ENCODE results near the gene DHX57. TPM values are rescaled to one million over a fixed set of nuclear protein-coding genes. Genes with fewer than 3 reads are reported as not detected.

The DHX57 gene
- total RNA-seq (ENCODE audit: insufficient read depth, low replicate concordance) = 31.1 TPM

GRCh38 chr2:38875576-38876367 lies at the start of gene DHX57, which contains the start of gene MORN2:
Gene DHX57 (minus strand): TSS chr2:38875934. CDS start chr2:38868405, 7,529 bp downstream.
Gene MORN2 (plus strand): TSS chr2:38875976.
- peak; percentile 92 for DNase-seq (ENCODE audit: low spot score)

- no peak for DNase-seq (ENCODE audit: low spot score)
Measured at GRCh38 chr2:38922902-38923301, 47.2 kb upstream of the DHX57 start.

GRCh38 chr2:38922389-38922788 lies 46.7 kb upstream of the DHX57 start:
- no peak for DNase-seq (ENCODE audit: low spot score)

- DNase-seq (ENCODE audit: low spot score) = no peak
Measured at GRCh38 chr2:38912619-38913018, 36.9 kb upstream of the DHX57 start.

- DNase-seq (ENCODE audit: low spot score) = no peak
Measured at GRCh38 chr2:38911191-38911590, 35.5 kb upstream of the DHX57 start.

- no peak for DNase-seq (ENCODE audit: low spot score)
Measured at GRCh38 chr2:38909872-38910271, 34.1 kb upstream of the DHX57 start.

GRCh38 chr2:38907743-38908562 lies 32.2 kb upstream of the DHX57 start:
- DNase-seq (ENCODE audit: low spot score) = peak; percentile 75

- no peak for DNase-seq (ENCODE audit: low spot score)
Measured at GRCh38 chr2:38907242-38907641, 31.5 kb upstream of the DHX57 start.

- no peak for DNase-seq (ENCODE audit: low spot score)
Measured at GRCh38 chr2:38905251-38905650, 29.5 kb upstream of the DHX57 start.

- DNase-seq (ENCODE audit: low spot score) = no peak
Measured at GRCh38 chr2:38900726-38901125, 25.0 kb upstream of the DHX57 start.

- no peak for DNase-seq (ENCODE audit: low spot score)
Measured at GRCh38 chr2:38898256-38898655, 22.5 kb upstream of the DHX57 start.

GRCh38 chr2:38892819-38893218 lies 17.1 kb upstream of the DHX57 start:
- no peak for DNase-seq (ENCODE audit: low spot score)

- no peak for DNase-seq (ENCODE audit: low spot score)
Measured at GRCh38 chr2:38889575-38889974, 13.8 kb upstream of the DHX57 start, which contains the start of gene ARHGEF33. Gene ARHGEF33 (plus strand): TSS chr2:38889875. CDS start chr2:38919448, 29,573 bp downstream.

GRCh38 chr2:38889045-38889444 lies 13.3 kb upstream of the DHX57 start:
- no peak for DNase-seq (ENCODE audit: low spot score)

- no peak for DNase-seq (ENCODE audit: low spot score)
Measured at GRCh38 chr2:38887902-38888554, 12.3 kb upstream of the DHX57 start.

- no peak for DNase-seq (ENCODE audit: low spot score)
Measured at GRCh38 chr2:38887347-38887746, 11.6 kb upstream of the DHX57 start.

GRCh38 chr2:38886063-38886462 lies 10.3 kb upstream of the DHX57 start:
- no peak for DNase-seq (ENCODE audit: low spot score)

GRCh38 chr2:38876407-38876806 lies 673 bp upstream of the DHX57 start:
- DNase-seq (ENCODE audit: low spot score) = no peak

- DNase-seq (ENCODE audit: low spot score) = no peak
Measured at GRCh38 chr2:38875227-38875575, 533 bp downstream of the DHX57 start.

GRCh38 chr2:38873763-38874162 lies 2.0 kb downstream of the DHX57 start:
- no peak for DNase-seq (ENCODE audit: low spot score)

- DNase-seq (ENCODE audit: low spot score) = no peak
Measured at GRCh38 chr2:38871432-38871831, 4.3 kb downstream of the DHX57 start.

GRCh38 chr2:38866773-38867443 lies 8.8 kb downstream of the DHX57 start:
- DNase-seq (ENCODE audit: low spot score) = no peak
